HG03575 (cell line): ENCODE measurements around the gene ARHGAP26.

Experiments used
- ATAC-seq: cut with Tn5 transposase; IDR thresholded peaks from one replicate; pipeline ENCODE4 v1.9.1; 2021; ENCODE audit not compliant: unreplicated experiment, insufficient number of reproducible peaks, low FRiP score; ENCODE audit errors: extremely low read depth

ARHGAP26 gene

GRCh38 chr5:143026380-143026779 is 256.2 kb downstream of the ARHGAP26 start:
- no peak for ATAC-seq

DNA sequence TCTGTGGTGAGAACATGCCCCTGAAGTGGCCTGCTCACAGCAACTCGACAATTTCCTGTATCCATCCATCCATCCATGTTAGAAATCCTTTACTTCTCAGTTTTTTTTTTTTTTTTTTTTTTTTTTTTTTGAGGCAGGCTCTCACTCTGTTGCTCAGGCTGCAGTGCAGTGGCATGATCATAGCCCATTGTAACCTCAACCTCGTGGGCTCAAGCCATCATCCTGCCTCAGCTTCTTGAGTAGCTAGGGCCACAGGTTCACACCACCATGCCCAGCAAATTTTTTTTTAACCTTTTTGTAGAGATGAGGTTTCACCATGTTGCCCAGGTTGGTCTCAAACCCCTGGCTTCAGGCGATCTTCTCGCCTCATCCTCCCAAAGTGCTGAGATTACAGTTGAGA is 259.1 kb downstream of the ARHGAP26 start:
- no peak for ATAC-seq

- no peak for ATAC-seq
These were observed 260.2 kb downstream of the ARHGAP26 start for GRCh38 chr5:143030349-143030748.

- ATAC-seq: no peak
These were observed 261.8 kb downstream of the ARHGAP26 start for GRCh38 chr5:143031781-143032580.

DNA sequence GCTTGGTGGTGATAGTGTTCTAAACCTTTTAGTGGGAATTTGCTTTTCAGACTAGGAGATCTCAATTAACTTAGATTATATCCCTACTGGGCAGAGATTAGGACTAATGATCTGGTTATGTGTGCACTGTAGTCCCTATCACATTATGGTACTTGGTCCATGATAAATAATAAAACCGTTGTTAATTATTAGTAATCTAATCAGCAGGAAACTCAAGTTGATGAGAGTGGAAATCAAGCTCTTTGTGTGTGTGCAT is 262.3 kb downstream of the ARHGAP26 start:
- ATAC-seq: no peak

GRCh38 chr5:143033535-143034250 is 263.5 kb downstream of the ARHGAP26 start:
- ATAC-seq: no peak

GRCh38 chr5:143036146-143036927 is 266.2 kb downstream of the ARHGAP26 start:
- ATAC-seq: no peak

- no peak for ATAC-seq
These were observed 266.9 kb downstream of the ARHGAP26 start for GRCh38 chr5:143037071-143037470.

DNA sequence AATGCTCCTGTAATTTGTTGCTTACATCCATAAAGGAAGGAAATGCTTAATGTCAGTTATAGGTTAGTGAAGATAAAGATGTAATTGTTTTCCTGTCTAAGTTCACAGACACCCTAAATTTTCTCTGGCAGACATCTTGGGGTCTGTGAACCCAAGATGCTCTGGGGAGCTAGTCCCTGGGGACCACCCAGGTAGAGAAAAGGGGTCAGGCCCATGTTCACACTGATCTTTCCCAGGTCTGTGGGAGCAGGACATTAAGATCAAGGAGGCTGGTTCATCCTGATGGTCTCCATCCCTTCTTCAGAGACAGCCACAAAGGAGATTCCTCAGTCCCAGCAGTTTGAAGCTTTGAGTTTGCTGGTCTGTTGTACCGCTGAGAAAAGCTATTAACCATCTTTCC is 267.5 kb downstream of the ARHGAP26 start:
- ATAC-seq: no peak

- ATAC-seq: no peak
These were observed 270.4 kb downstream of the ARHGAP26 start for GRCh38 chr5:143040622-143041021.

DNA sequence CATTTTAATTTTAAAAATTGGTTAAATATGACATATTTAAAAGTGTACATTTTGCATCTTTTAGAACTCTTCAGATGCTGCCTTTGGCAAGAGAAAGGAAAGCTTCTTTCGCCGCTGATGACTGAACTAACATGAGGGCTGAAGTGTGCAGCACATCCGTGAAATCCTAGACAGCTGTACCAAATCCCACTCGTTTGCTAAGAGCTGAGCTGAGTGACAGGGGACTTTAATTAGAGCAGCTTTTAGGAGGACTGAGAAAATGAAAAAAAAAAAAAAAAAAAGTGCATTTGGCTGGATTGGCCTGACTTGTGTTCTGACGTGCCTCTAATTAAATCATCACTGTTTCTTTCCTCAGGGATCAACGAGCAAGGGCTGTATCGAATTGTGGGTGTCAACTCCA is 271.3 kb downstream of the ARHGAP26 start:
- no peak for ATAC-seq

DNA sequence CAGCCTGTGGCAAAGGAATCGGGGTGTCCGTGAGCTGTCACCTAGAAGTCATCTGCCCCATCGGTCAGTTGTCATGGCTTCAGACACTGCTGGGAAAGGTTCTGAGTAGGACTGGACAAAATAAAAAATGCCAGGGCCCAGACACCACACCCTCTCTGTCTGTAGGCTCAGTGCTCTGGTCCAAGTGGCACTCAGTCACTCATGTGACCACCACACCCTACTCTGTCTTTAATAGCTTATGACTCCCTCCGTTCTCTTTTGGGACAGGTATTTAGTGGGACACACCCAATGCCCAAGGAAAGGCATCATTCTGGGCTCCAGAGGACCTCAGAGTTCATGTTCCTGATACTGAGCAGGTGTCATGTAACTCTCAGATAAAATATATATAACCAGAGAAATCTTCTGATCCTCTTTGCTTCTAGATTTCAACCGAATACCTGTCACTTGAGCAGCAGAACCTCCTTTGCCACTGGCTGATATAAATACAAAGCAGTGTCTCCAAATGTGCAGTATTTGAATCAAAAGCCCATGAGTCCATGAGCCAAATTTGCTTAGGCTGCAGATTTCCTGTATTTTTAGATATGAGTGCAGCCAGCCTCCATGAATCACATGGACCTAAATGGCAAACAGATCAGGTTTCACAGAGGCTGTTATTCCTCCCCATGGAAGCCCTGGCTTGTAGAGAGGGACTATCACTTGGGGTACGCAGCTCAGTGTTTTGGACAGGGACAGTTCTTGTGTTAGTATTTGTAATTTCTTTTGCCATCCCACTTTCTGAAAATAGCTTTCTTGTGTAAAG is 272.0 kb downstream of the ARHGAP26 start:
- ATAC-seq: no peak

DNA sequence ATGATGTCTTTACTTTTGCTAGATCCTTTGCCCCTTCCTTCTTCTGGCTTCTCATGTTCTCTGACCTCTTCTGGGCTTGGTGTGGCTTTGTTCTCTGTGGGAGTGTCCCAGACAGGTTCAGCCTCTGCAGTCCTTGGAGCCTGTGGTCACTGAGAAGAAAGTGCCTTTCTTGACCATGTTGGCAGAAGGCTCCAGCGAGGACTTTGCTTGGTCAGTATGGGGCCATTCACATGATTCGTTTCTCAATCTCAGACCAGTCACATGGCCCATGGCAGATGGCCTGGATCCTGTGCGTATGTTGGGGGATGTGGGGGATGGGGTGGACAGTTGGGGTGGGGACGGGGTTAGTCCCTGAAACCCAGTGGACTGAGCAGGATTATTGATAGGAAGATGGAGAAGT is 274.1 kb downstream of the ARHGAP26 start:
- ATAC-seq: no peak

- no peak for ATAC-seq
These were observed 274.9 kb downstream of the ARHGAP26 start for GRCh38 chr5:143045062-143045461.

- ATAC-seq: no peak
These were observed 276.1 kb downstream of the ARHGAP26 start for GRCh38 chr5:143046314-143046713.

DNA sequence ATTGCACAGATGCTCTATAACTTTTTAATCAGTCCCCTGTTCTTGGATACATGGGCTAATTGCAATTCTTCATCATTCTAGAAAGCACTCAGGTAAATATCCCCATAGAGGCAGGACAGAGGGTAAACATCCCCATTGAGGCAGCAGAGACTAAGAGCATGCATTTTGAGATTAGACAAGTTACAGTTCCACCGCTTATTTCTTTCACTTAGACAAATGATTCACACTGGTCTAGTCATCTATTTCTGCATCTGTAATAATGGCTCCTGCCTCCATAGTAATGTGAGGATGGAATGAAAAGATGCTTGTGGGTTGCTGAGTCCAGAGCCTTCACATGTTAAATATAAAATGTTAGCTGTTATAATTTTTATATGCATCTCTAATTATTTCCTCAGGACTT is 276.9 kb downstream of the ARHGAP26 start:
- no peak for ATAC-seq

GRCh38 chr5:143050183-143050582 is 280.0 kb downstream of the ARHGAP26 start:
- no peak for ATAC-seq

DNA sequence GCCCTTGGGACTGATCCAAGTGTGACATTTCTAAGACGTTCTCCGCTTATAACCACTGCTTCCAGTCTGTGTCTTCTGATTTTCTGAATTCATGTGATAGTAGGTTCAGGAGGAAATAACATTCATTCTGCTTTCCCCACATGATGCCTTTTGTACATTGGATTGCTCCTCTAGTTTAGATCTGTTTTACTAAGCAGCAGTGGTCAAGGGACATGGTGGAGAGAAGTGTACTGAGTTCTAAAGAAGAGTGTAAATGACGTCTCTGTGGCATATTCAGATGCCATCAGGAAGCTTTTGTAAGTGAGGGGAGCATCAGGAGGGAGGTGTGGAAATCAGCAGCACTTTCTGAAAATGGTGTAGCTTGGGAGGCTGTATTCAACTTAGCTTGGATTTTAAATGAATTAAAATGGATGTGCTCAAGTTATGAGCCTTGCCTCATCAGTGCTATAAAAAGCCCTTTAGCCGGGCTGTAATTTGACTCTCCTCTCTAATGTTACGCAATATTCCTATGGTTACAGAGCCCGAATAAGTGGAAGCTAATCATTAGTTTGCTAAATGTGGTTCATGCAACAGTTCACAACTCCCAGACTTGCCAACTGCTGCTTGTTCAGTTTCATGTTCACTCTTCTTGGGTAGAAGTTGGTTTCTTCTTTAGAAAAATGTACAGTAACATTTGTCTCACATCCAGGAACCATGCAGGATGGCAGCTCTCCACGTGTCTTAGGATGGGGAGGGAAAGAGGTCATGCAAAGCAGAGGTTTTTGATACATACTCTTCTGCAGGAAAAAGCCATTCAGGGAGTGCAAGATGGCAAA is 281.3 kb downstream of the ARHGAP26 start:
- ATAC-seq: no peak
